Epithelial cell of alveolus of lung (primary cell): ENCODE results near the gene NPLOC4. TPM values are rescaled to one million over a fixed set of nuclear protein-coding genes. Genes with fewer than 3 reads are reported as not detected.

ENCODE experiments used
- total RNA-seq: library from RNA; depleted of rRNA; stranded (reverse); fragments of >200 nt; gene quantifications from 2 replicates; pipeline ENCODE4 v1.2.1, GENCODE V29; 2015

Gene NPLOC4
- 45.3 and 71.0 TPM in 2 replicates for total RNA-seq

GRCh38 chr17:81636505-81637288 lies at the start of gene NPLOC4, which contains the start of gene TSPAN10:
Gene NPLOC4, minus strand, starts transcription at chr17:81637112. Its CDS starts 182 bp downstream, at chr17:81636930.
Gene TSPAN10, plus strand, starts transcription at chr17:81637196. Its CDS starts 5,217 bp downstream, at chr17:81642413.

DNA sequence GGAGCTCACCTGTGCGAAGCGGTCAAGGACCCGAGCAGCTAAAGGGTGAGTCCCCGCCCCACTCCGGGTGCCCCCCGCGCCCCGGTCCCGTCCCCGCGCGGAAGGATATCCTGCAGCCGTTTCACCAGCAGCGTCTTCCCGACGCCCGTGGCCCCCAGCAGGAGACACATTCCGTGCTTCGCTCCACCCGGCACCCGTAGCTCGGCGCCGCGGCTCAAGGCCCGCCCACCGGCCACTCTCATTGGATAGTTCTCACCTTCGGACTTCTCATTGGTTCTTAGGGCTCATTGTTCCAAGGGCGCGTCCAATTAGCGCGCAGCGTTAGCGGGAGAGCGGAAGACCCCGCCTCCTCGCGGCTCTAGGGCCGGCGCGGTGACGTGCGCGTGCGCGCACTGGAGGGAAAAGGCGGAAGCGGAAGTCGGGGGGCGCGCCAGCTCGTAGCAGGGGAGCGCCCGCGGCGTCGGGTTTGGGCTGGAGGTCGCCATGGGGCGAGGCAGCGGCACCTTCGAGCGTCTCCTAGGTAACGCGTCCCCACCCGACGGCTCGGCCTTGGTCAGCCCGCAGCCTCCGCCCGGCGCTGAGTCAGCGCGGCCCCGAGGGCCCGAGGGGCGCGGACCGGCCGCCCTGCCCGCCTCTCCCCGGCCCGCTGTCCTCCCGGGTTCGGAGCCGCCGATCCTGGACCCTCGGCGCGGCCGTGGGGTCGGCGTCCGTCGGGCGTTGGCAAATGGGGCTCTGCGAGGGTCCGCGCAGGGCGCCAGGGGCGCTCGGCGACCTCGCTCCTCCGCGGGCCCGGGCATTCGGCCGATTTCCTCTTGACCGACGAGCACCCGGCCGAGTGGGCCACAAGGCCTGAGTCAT lies 46.9 kb upstream of the NPLOC4 start, which contains the start of the genes ARL16 and HGS:
Gene ARL16, minus strand, starts transcription at position 214 of the 858 bp plus-strand sequence. Its CDS starts 44 bp downstream, at position 170.
Gene HGS, plus strand, starts transcription at position 428 of the 858 bp plus-strand sequence. Its CDS starts 56 bp downstream, at position 484.

DNA sequence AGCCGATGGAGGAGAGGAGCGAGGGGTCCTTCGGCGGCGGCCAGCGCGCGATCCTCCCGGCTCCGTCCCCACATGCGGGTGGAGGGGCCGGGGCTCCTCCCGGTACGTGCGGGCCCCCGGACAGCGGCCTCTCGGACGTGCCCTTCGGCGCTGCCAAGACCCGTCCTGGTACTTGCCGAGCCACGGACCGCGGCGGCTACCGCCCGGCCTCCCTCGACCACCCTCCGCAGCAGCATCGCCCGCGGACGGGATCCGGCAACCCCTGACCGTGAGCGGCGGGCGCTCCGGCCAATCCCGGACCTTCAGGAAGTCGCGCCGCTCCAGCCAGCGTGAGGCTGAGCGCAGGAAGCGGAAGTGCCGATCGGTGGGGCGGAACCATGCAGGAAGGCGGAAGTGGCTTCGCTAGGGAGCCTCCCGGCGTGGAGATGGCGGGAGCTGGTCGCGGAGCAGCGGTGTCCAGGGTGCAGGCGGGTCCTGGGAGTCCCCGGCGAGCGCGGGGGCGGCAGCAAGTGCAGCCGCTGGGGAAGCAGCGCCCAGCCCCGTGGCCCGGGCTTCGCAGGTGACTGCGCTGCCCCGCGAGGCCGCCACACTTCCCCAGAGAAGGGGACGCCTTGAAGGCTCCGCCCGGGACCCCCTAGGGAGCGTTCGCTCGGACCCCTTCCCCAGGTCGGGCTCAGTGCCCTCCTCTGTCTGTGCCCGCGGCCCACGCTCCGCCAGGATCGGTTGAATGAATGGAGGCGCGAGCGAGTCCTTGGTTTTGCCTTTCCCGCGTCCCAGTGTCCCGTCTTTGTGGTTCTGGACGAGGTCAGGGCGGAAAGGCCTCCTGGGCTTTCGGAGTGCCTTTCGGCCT lies 29.7 kb upstream of the NPLOC4 start, which contains the start of the genes CCDC137 and OXLD1:
Gene CCDC137, plus strand, starts transcription at position 396 of the 850 bp plus-strand sequence. Its CDS starts 30 bp downstream, at position 426.
Gene OXLD1, minus strand, starts transcription at position 264 of the 850 bp plus-strand sequence. Its CDS starts 28 bp downstream, at position 236.

DNA sequence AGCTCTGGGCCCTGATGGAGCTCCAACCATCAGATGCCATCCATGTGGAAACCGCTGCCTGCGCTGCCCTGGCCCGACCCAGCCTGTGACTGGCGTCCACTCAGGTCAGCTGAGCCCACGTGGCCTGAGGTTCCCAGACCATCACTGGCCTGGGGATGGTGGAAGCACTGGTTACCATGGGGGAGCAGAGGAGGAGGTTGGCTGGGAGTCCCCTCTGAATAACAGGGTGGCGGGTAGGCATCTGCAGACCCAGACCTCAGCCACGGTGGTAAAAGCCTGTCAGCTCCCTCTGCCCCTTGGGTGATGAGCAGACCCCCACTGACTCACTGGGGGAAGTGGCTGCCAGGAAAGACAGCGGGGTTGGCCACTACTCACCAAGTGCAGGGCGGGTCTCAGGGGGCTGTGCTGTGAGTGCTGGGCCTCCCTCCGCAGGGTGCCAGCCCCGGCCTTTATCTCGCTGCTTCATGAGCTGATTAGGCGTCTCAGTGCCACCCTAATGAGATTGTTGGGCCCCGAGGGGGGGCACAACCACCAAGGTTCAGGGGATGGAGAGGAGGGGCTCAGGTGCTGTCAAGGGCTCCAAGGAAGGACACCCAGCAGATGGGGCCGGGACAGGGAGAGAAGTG lies 19.3 kb upstream of the NPLOC4 start, which contains the start of gene PDE6G:
Gene PDE6G, minus strand, starts transcription at position 425 of the 626 bp plus-strand sequence. CDS start 3,237 bp downstream, outside the sequence.

GRCh38 chr17:81552244-81553017 lies 84.5 kb downstream of the NPLOC4 start, which contains the start of gene FAAP100:
Gene FAAP100, minus strand, starts transcription at chr17:81552353. Its CDS starts 23 bp downstream, at chr17:81552330.

DNA sequence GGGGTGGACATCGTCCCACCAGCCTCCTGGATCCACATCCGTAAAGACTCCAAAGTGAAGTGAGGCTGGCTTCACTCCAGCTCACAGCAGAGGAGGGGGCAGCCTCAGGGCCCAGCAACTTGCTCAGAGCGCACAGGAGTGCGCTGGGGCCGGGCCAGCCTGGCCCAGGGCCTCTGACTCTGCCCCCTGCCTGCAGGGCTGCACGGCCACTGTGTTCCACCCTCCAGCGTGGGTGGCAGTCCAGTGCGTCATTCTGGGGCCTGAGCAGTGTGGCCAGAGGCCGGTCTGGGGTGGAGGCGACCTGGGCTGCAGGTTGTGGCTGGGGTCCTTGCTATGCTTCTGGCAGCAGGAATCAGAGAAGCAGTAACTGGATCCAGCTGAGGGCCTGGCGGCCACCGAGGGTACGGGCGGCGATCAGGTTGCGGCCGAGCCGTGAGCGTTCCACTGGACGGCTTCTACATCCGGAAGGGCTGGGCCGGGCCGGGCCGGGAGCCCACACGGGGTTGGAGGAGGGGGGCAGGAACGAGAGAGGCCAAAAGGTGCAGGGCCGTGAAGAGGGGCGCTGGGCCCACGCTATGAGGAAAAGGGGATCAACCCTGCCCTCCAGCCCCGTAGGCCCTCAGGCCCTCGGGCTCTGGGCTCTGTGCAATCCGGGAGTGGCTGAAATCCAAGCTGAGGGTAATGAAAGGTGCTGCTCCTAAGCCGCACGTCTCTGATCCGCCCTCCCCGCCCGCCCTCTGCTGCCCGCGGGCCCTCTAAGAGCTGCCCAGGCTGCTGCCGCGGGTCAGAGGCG lies 109.1 kb downstream of the NPLOC4 start, which contains the start of gene FSCN2:
Gene FSCN2, plus strand, starts transcription at position 787 of the 793 bp plus-strand sequence. CDS start 155 bp downstream, outside the sequence.

GRCh38 chr17:81512562-81513371 lies 124.1 kb downstream of the NPLOC4 start, which contains the start of gene ACTG1:
Gene ACTG1, minus strand, starts transcription at chr17:81512799. Its CDS starts 445 bp downstream, at chr17:81512354.

Other genes starting within 250 kb of the NPLOC4 start
- gene BAHCC1, start 241.7 kb downstream of the NPLOC4 start, total RNA-seq = 6.3 and 18.2 TPM in 2 replicates
- 6,276 and 9,433 TPM in 2 replicates for gene ACTG1, start 124.3 kb downstream of the NPLOC4 start, total RNA-seq
- gene FSCN2, start 108.7 kb downstream of the NPLOC4 start, total RNA-seq = 0.39 and 1.1 TPM in 2 replicates
- gene FAAP100, start 84.8 kb downstream of the NPLOC4 start, total RNA-seq = 21.3 and 34.4 TPM in 2 replicates
- 0.26 and 0.64 TPM in 2 replicates for gene TSPAN10, start 84 bp upstream of the NPLOC4 start, total RNA-seq
- gene PDE6G, start 19.4 kb upstream of the NPLOC4 start, total RNA-seq = 1.4 TPM in 1 of 2 replicates, not detected in the other
- gene OXLD1, start 29.5 kb upstream of the NPLOC4 start, total RNA-seq = 40.5 and 54.7 TPM in 2 replicates
- gene CCDC137, start 29.6 kb upstream of the NPLOC4 start, total RNA-seq = 15.6 and 17.5 TPM in 2 replicates
- gene ARL16, start 46.7 kb upstream of the NPLOC4 start, total RNA-seq = 39.3 and 59.9 TPM in 2 replicates
- gene HGS, start 46.9 kb upstream of the NPLOC4 start, total RNA-seq = 72.2 and 89.6 TPM in 2 replicates
- gene MRPL12, start 66.3 kb upstream of the NPLOC4 start, total RNA-seq = 46.4 and 93.5 TPM in 2 replicates
- 15.3 and 22.8 TPM in 2 replicates for gene SLC25A10, start 75.2 kb upstream of the NPLOC4 start, total RNA-seq
- not detected in 2 replicates for gene GCGR, start 167.0 kb upstream of the NPLOC4 start, total RNA-seq
- 69.5 and 121 TPM in 2 replicates for gene MCRIP1, start 196.2 kb upstream of the NPLOC4 start, total RNA-seq
- not detected in 2 replicates for gene PPP1R27, start 197.9 kb upstream of the NPLOC4 start, total RNA-seq
- 1,783 and 2,221 TPM in 2 replicates for gene P4HB, start 223.4 kb upstream of the NPLOC4 start, total RNA-seq
- gene ARHGDIA, start 234.2 kb upstream of the NPLOC4 start, total RNA-seq = 143 and 305 TPM in 2 replicates